ENCODE data around the gene NT5C. TPM values are rescaled to one million over a fixed set of nuclear protein-coding genes. Genes with fewer than 3 reads are reported as not detected.

NT5C gene
- 40.2 and 98.2 TPM in 2 replicates for total RNA-seq

GRCh38 chr17:75131278-75132017 lies at the start of gene NT5C:
Gene NT5C (minus strand): TSS chr17:75131742. CDS start chr17:75131707, 35 bp downstream.
- peak; percentile 68 for TF ChIP-seq CTCF (IDR thresholded peaks at IDR 0.05; ENCODE audit: insufficient read depth, low read depth, low read length)
- peak; percentile 80 for DNase-seq (ENCODE audit: low read depth)
- peak within 1 kb of the TSS; percentile 83 for H3K4me3 ChIP-seq (ENCODE audit: low read depth, low read length)

- no peak for TF ChIP-seq CTCF (IDR thresholded peaks at IDR 0.05; ENCODE audit: insufficient read depth, low read depth, low read length)
- DNase-seq (ENCODE audit: low read depth), result no peak
These were observed 49.6 kb upstream of the NT5C start for GRCh38 chr17:75181110-75181509.

GRCh38 chr17:75178453-75178852 lies 46.9 kb upstream of the NT5C start:
- no peak overlapping the region for H3K4me3 ChIP-seq (ENCODE audit: low read depth, low read length)
- no peak for TF ChIP-seq CTCF (IDR thresholded peaks at IDR 0.05; ENCODE audit: insufficient read depth, low read depth, low read length)
- DNase-seq (ENCODE audit: low read depth), result no peak

More at GRCh38 chr17:75181110-75181509, 49.6 kb upstream of the NT5C start:
- H3K4me3 ChIP-seq (ENCODE audit: low read depth, low read length), result peak overlapping the region; percentile 98

GRCh38 chr17:75176625-75177024 lies 45.1 kb upstream of the NT5C start:
- H3K4me3 ChIP-seq (ENCODE audit: low read depth, low read length), result no peak overlapping the region
- no peak for TF ChIP-seq CTCF (IDR thresholded peaks at IDR 0.05; ENCODE audit: insufficient read depth, low read depth, low read length)
- no peak for DNase-seq (ENCODE audit: low read depth)

GRCh38 chr17:75174996-75175395 lies 43.5 kb upstream of the NT5C start:
- DNase-seq (ENCODE audit: low read depth), result no peak
- no peak for TF ChIP-seq CTCF (IDR thresholded peaks at IDR 0.05; ENCODE audit: insufficient read depth, low read depth, low read length)
- no peak overlapping the region for H3K4me3 ChIP-seq (ENCODE audit: low read depth, low read length)

- no peak overlapping the region for H3K4me3 ChIP-seq (ENCODE audit: low read depth, low read length)
These were observed 42.0 kb upstream of the NT5C start for GRCh38 chr17:75173526-75173925.

More at GRCh38 chr17:75173526-75173925, 42.0 kb upstream of the NT5C start:
- no peak for DNase-seq (ENCODE audit: low read depth)
- TF ChIP-seq CTCF (IDR thresholded peaks at IDR 0.05; ENCODE audit: insufficient read depth, low read depth, low read length), result no peak
